Body of pancreas (tissue), 4 donors: ENCODE data around the gene SCAPER.

ENCODE experiments used
- POLR2A ChIP-seq, 3 donors: fragments of 450-650 bp; IDR thresholded peaks; one replicate each; pipeline ENCODE4 v1.6.1; 2016; ENCODE audit warnings: antibody characterized with exemption in 3 of 3, mild to moderate bottlenecking in 2 of 3
- TF ChIP-seq, protein P1 (sequence below), 7 experiments: fragments of 450-650 bp in 4 of 7; fragments of 200-600 bp in 3 of 7; sonication (generic) in 3 of 7; IDR thresholded peaks; one replicate each; pipeline ENCODE4 v1.5.1; 2016 to 2019; ENCODE audit warnings: antibody characterized with exemption in 7 of 7

DNA sequence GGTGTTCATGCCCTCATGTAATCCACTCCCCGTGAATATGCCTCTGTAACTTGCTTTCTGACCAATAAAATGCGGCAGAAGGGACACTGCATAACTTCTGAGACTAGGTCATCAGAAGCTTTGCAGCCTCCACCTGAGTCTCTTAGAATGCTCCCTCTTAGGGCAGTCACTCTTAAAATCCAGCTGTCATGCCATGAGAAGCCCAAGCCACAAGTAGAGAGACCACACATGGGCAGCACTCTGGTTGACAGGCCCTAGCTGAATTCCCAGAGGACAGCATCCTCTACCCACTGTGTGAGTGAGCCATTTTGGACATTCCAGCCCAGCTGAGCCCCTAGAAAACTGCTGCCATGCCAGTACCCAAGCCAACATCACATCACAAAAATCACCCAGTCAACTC lies 41.4 kb downstream of the SCAPER start:
- TF ChIP-seq POLR2A (IDR thresholded peaks at IDR 0.05), result no peak
- TF ChIP-seq, protein P1, sequence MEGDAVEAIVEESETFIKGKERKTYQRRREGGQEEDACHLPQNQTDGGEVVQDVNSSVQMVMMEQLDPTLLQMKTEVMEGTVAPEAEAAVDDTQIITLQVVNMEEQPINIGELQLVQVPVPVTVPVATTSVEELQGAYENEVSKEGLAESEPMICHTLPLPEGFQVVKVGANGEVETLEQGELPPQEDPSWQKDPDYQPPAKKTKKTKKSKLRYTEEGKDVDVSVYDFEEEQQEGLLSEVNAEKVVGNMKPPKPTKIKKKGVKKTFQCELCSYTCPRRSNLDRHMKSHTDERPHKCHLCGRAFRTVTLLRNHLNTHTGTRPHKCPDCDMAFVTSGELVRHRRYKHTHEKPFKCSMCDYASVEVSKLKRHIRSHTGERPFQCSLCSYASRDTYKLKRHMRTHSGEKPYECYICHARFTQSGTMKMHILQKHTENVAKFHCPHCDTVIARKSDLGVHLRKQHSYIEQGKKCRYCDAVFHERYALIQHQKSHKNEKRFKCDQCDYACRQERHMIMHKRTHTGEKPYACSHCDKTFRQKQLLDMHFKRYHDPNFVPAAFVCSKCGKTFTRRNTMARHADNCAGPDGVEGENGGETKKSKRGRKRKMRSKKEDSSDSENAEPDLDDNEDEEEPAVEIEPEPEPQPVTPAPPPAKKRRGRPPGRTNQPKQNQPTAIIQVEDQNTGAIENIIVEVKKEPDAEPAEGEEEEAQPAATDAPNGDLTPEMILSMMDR (IDR thresholded peaks at IDR 0.05), result no peak
